Omental fat pad (tissue), 4 donors: Measurements from ENCODE around the gene KRTAP12-4. TPM values are rescaled to one million over a fixed set of nuclear protein-coding genes. Genes with fewer than 3 reads are reported as not detected.
"Not testable (repeated sequence)": the region's sequence is repeated elsewhere in the genome, so short reads cannot be mapped to it uniquely, and the experiment has no call there.

ENCODE experiments used
- ATAC-seq: fragments of 150-250 bp; one replicate; pipeline ENCODE4 v1.9.1; 2016; ENCODE audit warnings: mild to moderate bottlenecking, moderate library complexity; ENCODE audit not compliant: low FRiP score
- DNase-seq: peaks from one replicate; pipeline ENCODE4 v3.0.0-alpha.2; 2019; ENCODE audit warnings: low spot score
- small RNA-seq: library from RNA; depleted of rRNA; stranded (forward); fragments of <200 nt; gene quantifications from one replicate; pipeline ENCODE3, GENCODE V24; 2016
- total RNA-seq, 4 donors: library from RNA; depleted of rRNA; stranded (reverse); fragments of >200 nt; gene quantifications; one replicate each; pipeline ENCODE4 v1.1.0, GENCODE V29; 2016
- TF ChIP-seq, protein P1 (sequence below), 3 donors: fragments of 450-650 bp; IDR thresholded peaks; one replicate each; pipeline ENCODE4 v1.5.1; 2016 to 2017; ENCODE audit warnings: antibody characterized with exemption in 3 of 3, mild to moderate bottlenecking in 3 of 3, moderate library complexity in 2 of 3

Gene KRTAP12-4
- total RNA-seq, 4 donors from 2014 or later = not detected

DNA sequence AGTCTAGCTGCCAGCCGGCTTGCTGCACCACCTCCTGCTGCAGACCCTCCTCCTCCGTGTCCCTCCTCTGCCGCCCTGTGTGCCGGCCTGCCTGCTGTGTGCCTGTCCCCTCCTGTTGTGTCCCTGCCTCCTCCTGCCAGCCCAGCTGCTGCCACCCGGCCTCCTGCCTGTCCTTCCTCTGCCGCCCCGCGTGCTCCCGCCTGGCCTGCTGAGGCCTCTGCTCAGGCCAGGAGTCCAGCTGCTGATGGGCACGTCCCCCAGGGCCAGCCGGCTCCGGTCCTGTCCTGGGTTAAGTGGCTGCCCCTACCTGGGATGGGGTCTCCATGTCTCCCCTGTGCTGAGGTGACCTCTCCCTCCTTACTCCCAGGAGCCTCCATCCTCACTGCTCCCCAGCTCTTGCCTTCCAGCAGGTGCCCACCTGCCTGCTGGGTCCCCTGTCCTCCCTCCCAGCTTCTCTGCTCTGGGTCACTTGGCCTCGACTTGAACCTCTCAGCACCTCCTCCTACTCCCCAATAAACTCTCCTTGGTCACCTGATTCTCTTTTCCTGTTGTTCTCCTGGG is 41.7 kb downstream of the KRTAP12-4 start:
- ATAC-seq (no peak), DNase-seq (no peak)
- TF ChIP-seq, protein P1, sequence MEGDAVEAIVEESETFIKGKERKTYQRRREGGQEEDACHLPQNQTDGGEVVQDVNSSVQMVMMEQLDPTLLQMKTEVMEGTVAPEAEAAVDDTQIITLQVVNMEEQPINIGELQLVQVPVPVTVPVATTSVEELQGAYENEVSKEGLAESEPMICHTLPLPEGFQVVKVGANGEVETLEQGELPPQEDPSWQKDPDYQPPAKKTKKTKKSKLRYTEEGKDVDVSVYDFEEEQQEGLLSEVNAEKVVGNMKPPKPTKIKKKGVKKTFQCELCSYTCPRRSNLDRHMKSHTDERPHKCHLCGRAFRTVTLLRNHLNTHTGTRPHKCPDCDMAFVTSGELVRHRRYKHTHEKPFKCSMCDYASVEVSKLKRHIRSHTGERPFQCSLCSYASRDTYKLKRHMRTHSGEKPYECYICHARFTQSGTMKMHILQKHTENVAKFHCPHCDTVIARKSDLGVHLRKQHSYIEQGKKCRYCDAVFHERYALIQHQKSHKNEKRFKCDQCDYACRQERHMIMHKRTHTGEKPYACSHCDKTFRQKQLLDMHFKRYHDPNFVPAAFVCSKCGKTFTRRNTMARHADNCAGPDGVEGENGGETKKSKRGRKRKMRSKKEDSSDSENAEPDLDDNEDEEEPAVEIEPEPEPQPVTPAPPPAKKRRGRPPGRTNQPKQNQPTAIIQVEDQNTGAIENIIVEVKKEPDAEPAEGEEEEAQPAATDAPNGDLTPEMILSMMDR (IDR thresholded peaks at IDR 0.05) = no peak

DNA sequence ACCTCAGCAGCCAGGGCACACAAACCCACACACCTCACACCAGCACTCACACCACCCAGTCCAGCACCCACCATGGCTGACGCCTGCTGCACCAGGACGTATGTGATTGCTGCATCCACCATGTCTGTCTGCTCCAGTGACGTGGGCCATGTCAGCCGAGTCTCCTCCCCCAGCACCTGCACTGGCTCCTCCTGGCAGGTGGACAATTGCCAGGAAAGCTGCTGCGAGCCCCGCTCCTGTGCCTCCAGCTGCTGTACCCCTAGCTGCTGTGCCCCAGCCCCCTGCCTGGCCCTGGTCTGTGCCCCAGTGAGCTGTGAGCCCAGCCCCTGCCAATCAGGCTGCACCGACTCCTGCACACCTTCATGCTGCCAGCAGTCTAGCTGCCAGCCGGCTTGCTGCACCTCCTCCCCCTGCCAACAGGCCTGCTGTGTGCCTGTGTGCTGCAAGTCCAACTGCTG is 42.4 kb downstream of the KRTAP12-4 start, which contains the start of gene KRTAP10-8:
Gene KRTAP10-8 (plus strand): TSS at position 51 of the 458 bp plus-strand sequence. CDS start 22 bp downstream, at position 73.
- TF ChIP-seq, protein P1 (IDR thresholded peaks at IDR 0.05) = no peak
- no peak for DNase-seq
- no peak for ATAC-seq

DNA sequence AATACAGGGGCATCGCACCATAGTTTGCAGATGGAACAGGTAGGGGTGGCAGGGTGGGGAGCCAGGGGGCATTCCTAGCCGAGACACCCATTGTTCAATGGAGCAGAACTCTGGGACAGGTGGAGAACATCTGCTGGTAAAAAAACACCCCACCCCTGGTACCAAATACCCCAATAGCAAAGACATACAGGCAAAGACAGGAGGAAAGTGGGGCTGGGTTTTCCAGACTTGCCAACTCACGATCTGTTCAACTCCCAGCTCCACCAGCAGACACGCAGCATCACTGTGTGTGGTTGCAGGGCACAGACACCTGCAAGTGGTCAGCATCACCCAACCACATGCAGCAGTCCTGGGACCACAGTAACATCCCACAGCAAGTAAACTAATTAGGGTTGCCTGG is 42.9 kb downstream of the KRTAP12-4 start:
- TF ChIP-seq, protein P1 (IDR thresholded peaks at IDR 0.05) = no peak
- ATAC-seq (no peak), DNase-seq (no peak)

DNA sequence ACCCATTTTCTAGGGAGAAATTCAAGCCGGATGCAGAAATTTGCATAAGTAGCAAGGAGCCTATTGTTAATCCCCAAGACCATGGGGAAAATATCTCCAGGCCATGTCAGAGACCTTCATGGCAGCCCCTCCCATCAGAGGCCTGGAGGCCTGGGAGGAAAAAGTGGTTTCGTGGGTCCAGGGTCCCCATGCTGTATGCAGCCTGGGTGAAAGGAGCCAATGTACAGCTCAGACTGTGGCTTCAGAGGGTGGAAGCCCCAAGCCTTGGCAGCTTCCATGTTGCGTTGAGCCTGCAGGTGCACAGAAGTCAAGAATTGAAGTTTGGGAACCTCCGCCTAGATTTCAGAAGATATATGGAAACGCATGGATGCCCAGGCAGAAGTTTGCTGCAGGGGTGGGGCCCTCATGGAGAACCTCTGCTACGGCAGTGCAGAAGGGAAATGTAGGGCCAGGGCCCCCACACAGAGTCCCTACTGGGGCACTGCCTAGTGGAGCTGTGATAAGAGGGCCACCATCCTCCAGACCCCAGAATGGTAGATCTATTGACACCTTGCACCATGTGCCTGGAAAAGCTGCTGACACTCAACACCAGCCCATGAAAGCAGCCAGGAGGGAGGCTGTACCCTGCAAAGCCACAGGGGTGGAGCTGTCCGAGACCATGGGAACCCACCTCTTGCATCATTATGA is 44.2 kb downstream of the KRTAP12-4 start:
- DNase-seq, ATAC-seq: not testable (repeated sequence)

DNA sequence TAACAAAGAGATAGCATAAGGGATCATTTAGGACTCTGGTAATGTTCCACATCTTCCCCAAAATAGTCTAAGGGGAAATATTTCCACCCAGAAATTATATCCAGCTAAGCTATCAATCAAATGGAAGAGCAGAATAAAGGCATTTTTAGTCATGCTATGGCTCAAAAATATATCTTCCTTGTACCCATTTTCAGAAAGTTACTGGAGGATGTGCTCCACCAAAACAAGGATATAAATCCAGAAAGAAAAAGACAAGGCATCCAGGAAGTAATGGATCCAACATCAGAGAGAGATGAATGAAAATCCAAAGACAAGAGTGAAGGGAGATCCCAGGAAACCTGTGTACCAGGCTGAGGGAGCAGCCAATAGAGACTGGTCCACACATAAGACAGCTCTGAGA is 45.3 kb downstream of the KRTAP12-4 start:
- TF ChIP-seq, protein P1 (IDR thresholded peaks at IDR 0.05) = no peak
- DNase-seq = no peak
- ATAC-seq = no peak

DNA sequence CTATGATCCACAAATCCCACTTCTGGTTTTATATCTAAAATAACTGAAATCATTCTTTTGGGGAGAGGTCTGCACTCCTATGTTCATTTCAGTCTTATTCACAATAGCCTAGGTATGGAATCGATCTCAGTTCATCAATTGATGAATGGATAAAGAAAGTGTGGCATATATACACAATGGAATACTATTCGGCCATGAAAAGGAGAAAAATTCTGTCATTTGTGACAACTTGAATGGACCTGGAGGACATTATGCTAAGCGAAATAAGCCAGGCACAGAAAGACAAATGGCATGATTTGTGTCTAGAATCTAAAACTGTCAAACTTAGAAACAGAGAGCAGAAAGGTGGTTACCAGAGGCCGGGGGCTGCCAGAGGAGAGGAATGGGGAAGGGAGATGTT is 48.0 kb downstream of the KRTAP12-4 start:
- TF ChIP-seq, protein P1 (IDR thresholded peaks at IDR 0.05) = no peak
- ATAC-seq (no peak), DNase-seq (no peak)

Small RNAs within 50 kb of the gene (small RNA-seq; reads per million reads assigned to genes)
- not detected for gene KRTAP12-6P

Other genes with a start within 250 kb of the KRTAP12-4 start
- 1 to 10 TPM; 1.4 to 4.4 (median 3.6) TPM for gene LRRC3, start 199.1 kb downstream of the KRTAP12-4 start, total RNA-seq
- not detected for gene KRTAP10-1, start 114.5 kb downstream of the KRTAP12-4 start, total RNA-seq
- not detected for gene KRTAP10-2, start 103.2 kb downstream of the KRTAP12-4 start, total RNA-seq
- gene KRTAP10-3, start 95.9 kb downstream of the KRTAP12-4 start, total RNA-seq = not detected
- not detected for gene KRTAP10-4, start 80.9 kb downstream of the KRTAP12-4 start, total RNA-seq
- gene KRTAP10-5, start 74.1 kb downstream of the KRTAP12-4 start, total RNA-seq = not detected
- not detected for gene KRTAP10-6, start 62.2 kb downstream of the KRTAP12-4 start, total RNA-seq
- gene KRTAP10-7, start 54.1 kb downstream of the KRTAP12-4 start, total RNA-seq = not detected
- not detected for gene KRTAP10-8, start 42.6 kb downstream of the KRTAP12-4 start, total RNA-seq
- not detected for gene KRTAP10-9, start 27.6 kb downstream of the KRTAP12-4 start, total RNA-seq
- gene KRTAP10-10, start 17.3 kb downstream of the KRTAP12-4 start, total RNA-seq = not detected
- not detected for gene KRTAP10-11, start 8.2 kb downstream of the KRTAP12-4 start, total RNA-seq
- not detected for gene KRTAP12-3, start 3.3 kb upstream of the KRTAP12-4 start, total RNA-seq
- not detected for gene KRTAP12-2, start 12.3 kb upstream of the KRTAP12-4 start, total RNA-seq
- gene KRTAP12-1, start 27.5 kb upstream of the KRTAP12-4 start, total RNA-seq = not detected
- not detected for gene KRTAP10-12, start 42.5 kb upstream of the KRTAP12-4 start, total RNA-seq
- gene TSPEAR, start 56.9 kb upstream of the KRTAP12-4 start, total RNA-seq = under 1 TPM in 1 of 4 donors, not detected in 3; 0.19 TPM
- 100 to 1,000 TPM in 3 of 4 donors, 10 to 100 TPM in 1; 95.8 to 187 (median 103) TPM for gene UBE2G2, start 147.2 kb upstream of the KRTAP12-4 start, total RNA-seq
- gene SUMO3, start 163.4 kb upstream of the KRTAP12-4 start, total RNA-seq = 10 to 100 TPM; 55.5 to 62.9 (median 60.2) TPM
- 100 to 1,000 TPM; 200 to 241 (median 214) TPM for gene PTTG1IP, start 219.0 kb upstream of the KRTAP12-4 start, total RNA-seq